GM12872 (cell line): ENCODE data around the gene TSPAN13.

Experiments
- TF ChIP-seq, protein P1 (sequence below): IDR thresholded peaks from 3 replicates; pipeline ENCODE4 v1.5.1; 2011; ENCODE audit warnings: low read depth, mild to moderate bottlenecking, low read length, moderate library complexity; ENCODE audit not compliant: insufficient read depth

The TSPAN13 gene

DNA sequence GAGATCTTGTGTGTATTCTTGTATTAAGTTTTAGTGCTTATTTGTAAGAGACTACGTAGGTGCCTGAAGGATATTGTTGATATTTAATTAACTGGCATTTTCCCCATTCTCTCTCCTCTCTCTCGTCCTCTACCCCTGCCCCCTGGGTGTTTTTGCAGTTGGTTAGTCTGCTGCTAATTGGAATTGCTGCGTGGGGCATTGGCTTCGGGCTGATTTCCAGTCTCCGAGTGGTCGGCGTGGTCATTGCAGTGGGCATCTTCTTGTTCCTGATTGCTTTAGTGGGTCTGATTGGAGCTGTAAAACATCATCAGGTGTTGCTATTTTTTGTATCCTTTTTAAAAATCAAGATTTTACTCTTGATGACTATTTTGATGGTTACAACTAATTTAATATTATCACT is 22.5 kb downstream of the TSPAN13 start:
- TF ChIP-seq, protein P1, sequence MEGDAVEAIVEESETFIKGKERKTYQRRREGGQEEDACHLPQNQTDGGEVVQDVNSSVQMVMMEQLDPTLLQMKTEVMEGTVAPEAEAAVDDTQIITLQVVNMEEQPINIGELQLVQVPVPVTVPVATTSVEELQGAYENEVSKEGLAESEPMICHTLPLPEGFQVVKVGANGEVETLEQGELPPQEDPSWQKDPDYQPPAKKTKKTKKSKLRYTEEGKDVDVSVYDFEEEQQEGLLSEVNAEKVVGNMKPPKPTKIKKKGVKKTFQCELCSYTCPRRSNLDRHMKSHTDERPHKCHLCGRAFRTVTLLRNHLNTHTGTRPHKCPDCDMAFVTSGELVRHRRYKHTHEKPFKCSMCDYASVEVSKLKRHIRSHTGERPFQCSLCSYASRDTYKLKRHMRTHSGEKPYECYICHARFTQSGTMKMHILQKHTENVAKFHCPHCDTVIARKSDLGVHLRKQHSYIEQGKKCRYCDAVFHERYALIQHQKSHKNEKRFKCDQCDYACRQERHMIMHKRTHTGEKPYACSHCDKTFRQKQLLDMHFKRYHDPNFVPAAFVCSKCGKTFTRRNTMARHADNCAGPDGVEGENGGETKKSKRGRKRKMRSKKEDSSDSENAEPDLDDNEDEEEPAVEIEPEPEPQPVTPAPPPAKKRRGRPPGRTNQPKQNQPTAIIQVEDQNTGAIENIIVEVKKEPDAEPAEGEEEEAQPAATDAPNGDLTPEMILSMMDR, result no peak

DNA sequence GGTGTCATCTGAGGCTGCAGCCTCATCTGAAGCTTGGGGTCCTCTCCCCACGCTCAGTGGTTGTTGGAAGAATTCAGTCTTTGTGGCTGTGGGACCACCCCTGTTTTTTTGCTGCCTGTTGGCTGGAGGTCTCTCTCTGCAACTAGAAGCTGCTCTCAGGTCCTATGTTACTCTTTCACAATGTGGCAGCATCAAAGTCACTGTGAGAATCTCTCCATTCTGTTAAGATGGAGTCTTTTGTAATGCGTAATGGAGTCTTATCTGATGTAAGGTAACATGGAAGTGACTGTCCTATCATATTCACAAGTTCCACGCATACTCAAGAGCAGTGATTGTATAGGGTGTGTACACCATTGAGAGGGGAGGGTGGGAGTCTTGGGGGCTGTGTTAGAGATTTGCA is 24.9 kb downstream of the TSPAN13 start:
- TF ChIP-seq, protein P1, result no peak

DNA sequence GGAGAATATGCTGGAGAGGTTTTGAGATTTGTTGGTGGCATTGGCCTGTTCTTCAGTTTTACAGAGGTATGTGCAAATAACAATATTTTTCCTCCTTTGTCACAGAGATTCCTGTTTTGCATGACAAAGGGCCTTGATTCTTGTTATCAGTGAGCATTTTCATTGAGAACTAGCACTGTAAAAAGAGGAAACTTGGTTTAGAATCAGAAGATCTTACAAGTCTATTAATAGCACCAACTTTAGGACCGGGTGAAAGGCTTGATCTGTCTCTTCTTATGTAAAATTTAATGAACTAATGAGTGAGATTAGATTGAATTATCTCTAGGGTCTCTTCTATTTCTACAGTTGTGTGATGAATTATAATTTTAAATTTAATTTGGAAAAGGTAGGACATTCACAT is 25.5 kb downstream of the TSPAN13 start:
- TF ChIP-seq, protein P1, result no peak

DNA sequence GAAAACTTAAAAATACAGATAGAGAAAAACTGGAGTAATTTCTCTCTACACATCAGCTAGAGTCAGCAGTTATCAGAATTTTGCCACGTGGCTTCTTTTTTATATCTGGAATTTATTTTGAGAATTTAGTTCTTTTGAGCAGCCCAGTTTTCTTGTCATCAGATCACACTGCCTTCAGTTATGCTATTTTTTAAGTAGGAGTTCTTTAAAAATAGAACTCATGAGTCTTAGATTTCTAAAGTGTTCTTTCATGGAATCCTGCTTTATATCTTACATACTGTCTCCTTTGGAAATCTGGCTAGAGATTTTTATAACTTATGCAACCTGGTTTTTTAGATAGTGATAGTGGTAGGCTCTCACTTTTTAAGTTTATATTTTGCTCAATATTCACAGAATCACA is 27.0 kb downstream of the TSPAN13 start:
- TF ChIP-seq, protein P1, result no peak

DNA sequence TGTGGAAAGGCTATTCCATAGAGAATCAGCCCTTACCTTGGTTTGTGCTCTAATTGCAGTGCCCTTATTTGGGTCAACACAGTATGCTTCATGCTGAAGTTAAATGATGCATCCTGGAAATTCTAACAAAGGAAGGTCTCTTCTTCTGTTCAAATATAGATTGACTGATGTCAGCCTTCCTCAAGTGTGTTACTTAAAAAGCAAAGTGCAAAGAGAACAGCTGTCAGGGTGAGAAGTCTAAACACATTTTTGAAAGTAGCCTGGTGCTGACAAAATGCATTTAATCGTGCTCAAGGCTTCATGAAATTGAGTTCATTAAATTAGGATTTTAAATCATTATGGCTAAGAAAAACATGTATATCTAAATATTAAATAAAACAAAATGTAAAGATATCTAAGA is 31.8 kb downstream of the TSPAN13 start:
- TF ChIP-seq, protein P1, result no peak

DNA sequence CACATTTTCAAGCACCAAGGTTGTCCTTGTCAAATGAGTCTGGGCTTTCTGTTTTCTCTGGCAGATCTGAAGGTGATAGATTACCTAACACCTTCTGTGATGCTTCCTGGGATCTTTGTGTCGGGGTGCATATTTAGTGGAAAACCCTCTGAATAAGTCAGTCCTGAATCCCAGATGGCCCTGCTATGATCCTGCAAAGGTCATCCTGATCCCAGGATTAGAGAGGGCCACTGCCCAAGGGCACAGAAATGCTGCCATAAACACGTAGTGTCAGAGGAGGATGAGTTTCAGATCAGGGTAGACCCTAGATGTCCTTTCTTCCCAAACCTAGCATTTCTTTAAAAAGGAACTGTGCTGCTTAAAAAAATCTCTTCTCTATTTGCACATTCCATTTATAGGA is 32.3 kb downstream of the TSPAN13 start:
- TF ChIP-seq, protein P1, result no peak

DNA sequence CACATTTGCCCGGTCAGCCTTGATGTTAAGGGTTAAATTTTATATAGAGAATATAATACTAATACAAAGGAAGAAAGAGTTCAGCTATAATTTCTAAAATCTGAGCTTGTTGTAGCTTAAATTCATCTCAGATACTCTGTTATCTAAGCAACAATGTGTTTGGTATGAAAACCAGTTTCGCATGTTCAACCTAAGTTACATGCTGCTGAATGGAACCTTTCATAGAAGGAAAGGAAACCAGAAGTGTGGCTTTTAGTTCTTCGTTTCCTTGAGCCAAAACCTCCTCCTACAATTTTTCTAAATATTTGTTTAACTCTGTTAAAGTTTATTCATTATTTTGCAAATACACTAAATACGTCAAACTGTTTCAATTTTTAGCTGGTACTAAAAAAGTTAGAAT is 32.7 kb downstream of the TSPAN13 start:
- TF ChIP-seq, protein P1, result no peak

DNA sequence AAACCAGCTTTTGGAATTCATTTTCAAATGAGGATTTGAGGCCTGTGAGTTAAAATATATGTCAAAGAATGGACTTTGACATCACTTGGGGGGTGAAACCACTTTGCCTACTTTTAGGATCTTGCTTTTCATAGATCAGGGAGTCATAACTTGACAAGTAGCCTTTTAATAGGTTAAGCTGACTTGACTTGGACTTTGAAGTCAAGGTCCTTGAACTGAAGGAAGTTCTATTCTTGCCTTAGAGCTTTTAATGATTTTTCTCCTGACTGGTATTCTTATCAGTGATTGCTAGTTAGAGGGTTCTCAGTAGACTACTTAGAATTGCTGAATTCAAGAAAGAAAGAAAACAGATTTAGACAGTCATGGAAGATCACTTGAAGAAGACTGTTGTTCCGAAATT is 33.6 kb downstream of the TSPAN13 start:
- TF ChIP-seq, protein P1, result no peak
